PC-9 (cell line): Measurements from ENCODE around the gene ERBB4. TPM values are rescaled to one million over a fixed set of nuclear protein-coding genes. Genes with fewer than 3 reads are reported as not detected.

Experiments used
- BruUV-seq: library from RNA; stranded (reverse); fragments of 400-500 nt; replicated peaks from 2 replicates; lab custom pipeline; 2021; lab: Mats Ljungman, UMichigan
- CTCF ChIA-PET: fragments of 300-600 bp; sonication (Branson Sonifier 250); formaldehyde crosslinking; loops from one replicate; lab custom pipeline; 2022; ENCODE audit warnings: antibody characterized with exemption; lab: Charles Lee
- POLR2A ChIA-PET: fragments of 300-600 bp; sonication (Branson Sonifier 250); formaldehyde crosslinking; loops from one replicate; lab custom pipeline; 2022; ENCODE audit warnings: antibody characterized with exemption; ENCODE audit not compliant: unreplicated experiment; lab: Charles Lee
- DNase-seq, 2 experiments: peaks; one replicate each; pipeline versions ENCODE4 v3.0.0 to v3.0.0-alpha.2; 2015 to 2022; ENCODE audit warnings: mixed read lengths in 1 of 2
- H2AFZ ChIP-seq: fragments of 200-600 bp; sonication (generic); 2 replicates; pipeline ENCODE4 v1.8.1; 2017; ENCODE audit warnings: antibody characterized with exemption
- H3F3A ChIP-seq: fragments of 200-600 bp; sonication (generic); 2 replicates; pipeline ENCODE4 v1.8.1; 2017; ENCODE audit warnings: antibody characterized with exemption, mild to moderate bottlenecking, low read depth; ENCODE audit not compliant: insufficient read depth
- H3K27ac ChIP-seq: fragments of 200-600 bp; sonication (generic); 2 replicates; pipeline ENCODE4 v1.6.1; 2016; ENCODE audit warnings: mixed run types
- H3K27me3 ChIP-seq: fragments of 200-600 bp; sonication (generic); 2 replicates; pipeline ENCODE4 v1.6.1; 2016; ENCODE audit warnings: low read depth, mixed run types; ENCODE audit not compliant: insufficient read depth
- H3K36me3 ChIP-seq: fragments of 200-600 bp; sonication (generic); 2 replicates; pipeline ENCODE4 v1.6.1; 2016; ENCODE audit warnings: low read depth, mixed run types
- H3K4me1 ChIP-seq: fragments of 200-600 bp; sonication (generic); replicated peaks from 2 replicates; pipeline ENCODE4 v1.6.1; 2016; ENCODE audit warnings: mixed run types; ENCODE audit not compliant: insufficient read depth
- H3K4me2 ChIP-seq: fragments of 200-600 bp; sonication (generic); 2 replicates; pipeline ENCODE4 v1.6.1; 2017; ENCODE audit warnings: mixed run types
- H3K4me3 ChIP-seq: fragments of 200-600 bp; sonication (generic); 2 replicates; pipeline ENCODE4 v1.6.1; 2016; ENCODE audit warnings: mixed run types
- H3K79me2 ChIP-seq: fragments of 200-600 bp; sonication (generic); 2 replicates; pipeline ENCODE4 v1.6.1; 2017; ENCODE audit warnings: low read depth, mixed run types
- H3K9me2 ChIP-seq: fragments of 200-600 bp; sonication (generic); 2 replicates; pipeline ENCODE4 v1.8.1; 2017; ENCODE audit warnings: mild to moderate bottlenecking; ENCODE audit not compliant: insufficient read depth
- H3K9me3 ChIP-seq: fragments of 200-600 bp; sonication (generic); 2 replicates; pipeline ENCODE4 v1.8.1; 2016; ENCODE audit warnings: low read depth; ENCODE audit not compliant: insufficient read depth
- H4K20me1 ChIP-seq: fragments of 200-600 bp; sonication (generic); 2 replicates; pipeline ENCODE4 v1.8.1; 2017; ENCODE audit not compliant: insufficient read depth
- CTCF ChIP-seq: fragments of 200-600 bp; sonication (generic); conservative IDR thresholded peaks from 2 replicates; pipeline ENCODE4 v1.6.1; 2017; ENCODE audit warnings: mixed run types, antibody characterized with exemption, mild to moderate bottlenecking, moderate library complexity
- EZH2 ChIP-seq: fragments of 200-600 bp; sonication (generic); IDR thresholded peaks from 2 replicates; pipeline ENCODE4 v1.8.0; 2017; ENCODE audit warnings: antibody characterized with exemption, low read depth
- intact Hi-C: fragments of 100-400 bp; cut with micrococcal nuclease; formaldehyde crosslinking; loops from one replicate; pipeline ENCODE4 v1.10.0; 2022; ENCODE audit not compliant: unreplicated experiment
- total RNA-seq: library from RNA; stranded (reverse); gene quantifications from 2 replicates; pipeline ENCODE4 v1.2.3, GENCODE V29; 2021

Gene ERBB4
- total RNA-seq, 1 experiment from 2014 or later = not detected

GRCh38 chr2:212282671-212283261, 255.8 kb downstream of the ERBB4 start:
- intact Hi-C loops = no loop called here
- no peaks in the 10 kb centered on the region for H3K27me3 ChIP-seq

DNA sequence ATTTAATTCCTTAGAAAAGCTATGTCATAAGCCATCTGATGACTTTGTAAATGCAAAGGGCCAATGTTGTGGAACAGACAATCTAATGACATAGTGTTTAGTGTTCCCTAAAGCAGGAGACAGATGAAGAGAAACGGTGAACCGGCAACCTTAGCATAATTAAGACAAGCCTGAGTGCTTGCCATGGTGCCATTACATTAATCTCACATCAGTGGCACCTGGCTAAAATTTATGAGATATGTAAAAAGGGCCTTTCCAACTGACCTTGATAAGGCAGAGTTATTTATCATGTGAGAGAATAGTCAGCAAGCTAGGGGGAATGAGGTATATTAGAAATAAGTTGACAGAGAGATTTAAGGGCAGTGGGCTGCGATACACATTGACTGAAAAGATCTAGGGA, 261.8 kb downstream of the ERBB4 start:
- Histone ChIP-seq H2AFZ (no peak overlapping the region), H3K4me3 (no peak overlapping the region), H3K4me2 (no peak overlapping the region), H3K9me3 (no peaks in the 10 kb centered on the region), H3K36me3 (no peaks in the 10 kb centered on the region), H3K9me2 (no peaks in the 10 kb centered on the region; the same call in 1 of the 2 replicates), H4K20me1 (no peaks in the 10 kb centered on the region), H3F3A (no peaks in the 10 kb centered on the region), H3K79me2 (no peaks in the 10 kb centered on the region), H3K27ac (no peak overlapping the region), H3K4me1 (no peaks in the 10 kb centered on the region), H3K27me3 (no peaks in the 10 kb centered on the region)
- TF ChIP-seq CTCF = no peak
- no peak for TF ChIP-seq EZH2
- no peak for DNase-seq
- ChIA-PET CTCF (no interaction called here), POLR2A (no interaction called here)
- no TSS peak for BruUV-seq
- intact Hi-C loops = no loop called here

More at GRCh38 chr2:212282671-212283261, 255.8 kb downstream of the ERBB4 start:
- no peak for TF ChIP-seq CTCF
- no peak for TF ChIP-seq EZH2
- H3K36me3 ChIP-seq = no peaks in the 10 kb centered on the region
- no peak overlapping the region for H3K4me3 ChIP-seq
- H3K4me1 ChIP-seq = no peaks in the 10 kb centered on the region
- POLR2A ChIA-PET = no interaction called here
- H2AFZ ChIP-seq = no peak overlapping the region
- no peak overlapping the region for H3K27ac ChIP-seq
- H3K79me2 ChIP-seq = no peaks in the 10 kb centered on the region
- no TSS peak for BruUV-seq
- CTCF ChIA-PET = no interaction called here
- no peaks in the 10 kb centered on the region for H3F3A ChIP-seq
- no peaks in the 10 kb centered on the region for H4K20me1 ChIP-seq
- no peaks in the 10 kb centered on the region for H3K9me3 ChIP-seq
- H3K4me2 ChIP-seq = no peak overlapping the region
- H3K9me2 ChIP-seq = no peaks in the 10 kb centered on the region; the same call in 1 of the 2 replicates
- no peak for DNase-seq

GRCh38 chr2:212274215-212274614, 264.4 kb downstream of the ERBB4 start:
- Histone ChIP-seq H3K27me3 (no peaks in the 10 kb centered on the region), H3K79me2 (no peaks in the 10 kb centered on the region), H3K36me3 (no peaks in the 10 kb centered on the region), H3F3A (no peaks in the 10 kb centered on the region), H3K4me3 (no peak overlapping the region), H3K27ac (no peak overlapping the region), H3K4me2 (no peak overlapping the region), H4K20me1 (no peaks in the 10 kb centered on the region), H2AFZ (no peak overlapping the region), H3K4me1 (no peaks in the 10 kb centered on the region), H3K9me3 (no peaks in the 10 kb centered on the region), H3K9me2 (no peaks in the 10 kb centered on the region)
- POLR2A ChIA-PET = no interaction called here
- TF ChIP-seq CTCF (no peak), EZH2 (no peak)
- intact Hi-C loops = no loop called here
- DNase-seq = no peak
- no TSS peak for BruUV-seq
- CTCF ChIA-PET = no interaction called here
